Measurements from ENCODE around the gene MS4A18.
"Not testable (repeated sequence)": the region's sequence is repeated elsewhere in the genome, so short reads cannot be mapped to it uniquely, and the experiment has no call there.

GRCh38 chr11:60678231-60678630 lies 46.3 kb upstream of the MS4A18 start:
- not testable (repeated sequence) for TF ChIP-seq CTCF, POLR2A, EP300 (IDR thresholded peaks at IDR 0.05)

All from ovary (tissue), 3 donors.